Endothelial cell of umbilical vein (primary cell): ENCODE data around the gene KLK14.

Experiments used
- CTCF ChIP-seq, 2 donors: IDR thresholded peaks; 1 replicate in 1 of 2; 2 replicates in 1 of 2; pipeline ENCODE4 v1.5.1; 2011; ENCODE audit warnings: low read length in 2 of 2, mild to moderate bottlenecking in 2 of 2, moderate library complexity in 2 of 2, control low read depth in 1 of 2, inconsistent platforms in 1 of 2, low read depth in 1 of 2; ENCODE audit not compliant: insufficient read depth in 1 of 2; ENCODE audit errors: extremely low read depth in 1 of 2
- EZH2 ChIP-seq: IDR thresholded peaks from 2 replicates; pipeline ENCODE4 v1.6.1; 2012; ENCODE audit warnings: borderline replicate concordance, low read depth, mild to moderate bottlenecking, moderate library complexity, low read length, inconsistent platforms; ENCODE audit not compliant: severe bottlenecking
- GATA2 ChIP-seq: IDR thresholded peaks from 2 replicates; pipeline ENCODE4 v1.7.0; 2011; ENCODE audit warnings: low read depth, mild to moderate bottlenecking, moderate library complexity, mixed read lengths, low read length; ENCODE audit not compliant: insufficient read length, insufficient read depth
- JUN ChIP-seq: IDR thresholded peaks from 2 replicates; pipeline ENCODE4 v1.6.1; 2011; ENCODE audit warnings: borderline replicate concordance, low read depth; ENCODE audit not compliant: insufficient read length, insufficient read depth
- MYC ChIP-seq: IDR thresholded peaks from one replicate; pipeline ENCODE4 v1.6.1; 2011; ENCODE audit warnings: mild to moderate bottlenecking, low read depth, low read length
- POLR2A ChIP-seq: IDR thresholded peaks from 2 replicates; pipeline ENCODE4 v1.6.1; 2012; ENCODE audit warnings: low read depth, mild to moderate bottlenecking, control low read depth, low read length
- POLR2AphosphoS5 ChIP-seq: IDR thresholded peaks from 2 replicates; pipeline ENCODE4 v1.6.1; 2012; ENCODE audit warnings: low read depth, mild to moderate bottlenecking, control low read depth, low read length, moderate library complexity; ENCODE audit not compliant: insufficient read depth

DNA sequence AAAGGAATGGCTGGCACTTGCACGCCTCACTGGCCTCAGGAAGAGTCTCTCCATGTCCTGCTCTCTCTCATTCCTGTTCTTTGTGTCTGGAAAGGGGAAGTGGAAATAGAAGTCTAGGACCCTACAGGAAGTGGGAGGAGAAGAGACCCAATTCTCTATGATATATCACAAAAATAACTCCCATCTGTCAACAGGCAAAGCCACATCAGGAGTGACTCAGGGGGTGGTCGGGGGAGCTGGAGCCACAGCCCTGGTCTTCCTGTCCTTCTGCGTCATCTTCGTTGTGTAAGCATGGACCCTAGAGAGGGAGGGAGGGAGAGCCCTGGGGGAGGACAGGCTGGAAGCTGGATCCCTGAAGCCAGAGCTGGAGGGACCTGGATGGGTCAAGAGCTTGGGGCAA is 45.1 kb upstream of the KLK14 start:
- TF ChIP-seq CTCF (IDR thresholded peaks at IDR 0.05; ENCODE audit: extremely low read depth in 1 of 2, insufficient read depth in 1 of 2, low read depth in 1 of 2, low read length in 2 of 2), result no peak
- no peak for TF ChIP-seq POLR2A
- TF ChIP-seq POLR2AphosphoS5, result no peak
- TF ChIP-seq JUN, result no peak
- TF ChIP-seq EZH2, result no peak
- TF ChIP-seq GATA2, result no peak
- no peak for TF ChIP-seq MYC
